Tibial artery (tissue), 4 donors: ENCODE data around the gene ARHGAP15.

ENCODE experiments used
- DNase-seq, 2 donors: peaks; one replicate each; pipeline ENCODE4 v3.0.0-alpha.2; 2019
- H3K27ac ChIP-seq, 2 donors: fragments of 200-600 bp; sonication (generic) in 1 of 2; 1 replicate in 1 of 2; 2 replicates in 1 of 2; pipeline ENCODE4 v1.5.1; 2018 to 2019; ENCODE audit warnings: mild to moderate bottlenecking in 1 of 2
- H3K27me3 ChIP-seq, 2 donors: fragments of 200-600 bp; sonication (generic) in 1 of 2; one replicate each; pipeline versions ENCODE4 v1.5.1 to v1.6.0; 2016 to 2019
- H3K36me3 ChIP-seq, 3 donors: fragments of 200-600 bp; sonication (generic) in 2 of 3; one replicate each; pipeline ENCODE4 v1.5.1; 2016 to 2019; ENCODE audit warnings: mild to moderate bottlenecking in 2 of 3
- H3K4me1 ChIP-seq, 4 donors: fragments of 200-600 bp; sonication (generic) in 2 of 4; 1 replicate in 3 of 4; 2 replicates in 1 of 4; pipeline ENCODE4 v1.5.1; 2016 to 2019
- H3K4me3 ChIP-seq, 2 donors: fragments of 200-600 bp; sonication (generic) in 1 of 2; 1 replicate in 1 of 2; 2 replicates in 1 of 2; pipeline ENCODE4 v1.5.1; 2018 to 2019; ENCODE audit warnings: mild to moderate bottlenecking in 2 of 2
- H3K9me3 ChIP-seq, 3 donors: fragments of 200-600 bp; sonication (generic) in 1 of 3; one replicate each; pipeline ENCODE4 v1.5.1; 2016 to 2019
- intact Hi-C: fragments of 100-400 bp; cut with DNase I; formaldehyde crosslinking; loops from one replicate; pipeline ENCODE4 v1.15.0; 2023; ENCODE audit warnings: low total_unique reads
- TF ChIP-seq, protein P1 (sequence below), 2 experiments: fragments of 200-600 bp in 1 of 2; fragments of 450-650 bp in 1 of 2; IDR thresholded peaks; one replicate each; pipeline ENCODE4 v1.5.1; 2017 to 2019; ENCODE audit warnings: antibody characterized with exemption in 2 of 2, mild to moderate bottlenecking in 1 of 2, moderate library complexity in 1 of 2

Gene ARHGAP15

DNA sequence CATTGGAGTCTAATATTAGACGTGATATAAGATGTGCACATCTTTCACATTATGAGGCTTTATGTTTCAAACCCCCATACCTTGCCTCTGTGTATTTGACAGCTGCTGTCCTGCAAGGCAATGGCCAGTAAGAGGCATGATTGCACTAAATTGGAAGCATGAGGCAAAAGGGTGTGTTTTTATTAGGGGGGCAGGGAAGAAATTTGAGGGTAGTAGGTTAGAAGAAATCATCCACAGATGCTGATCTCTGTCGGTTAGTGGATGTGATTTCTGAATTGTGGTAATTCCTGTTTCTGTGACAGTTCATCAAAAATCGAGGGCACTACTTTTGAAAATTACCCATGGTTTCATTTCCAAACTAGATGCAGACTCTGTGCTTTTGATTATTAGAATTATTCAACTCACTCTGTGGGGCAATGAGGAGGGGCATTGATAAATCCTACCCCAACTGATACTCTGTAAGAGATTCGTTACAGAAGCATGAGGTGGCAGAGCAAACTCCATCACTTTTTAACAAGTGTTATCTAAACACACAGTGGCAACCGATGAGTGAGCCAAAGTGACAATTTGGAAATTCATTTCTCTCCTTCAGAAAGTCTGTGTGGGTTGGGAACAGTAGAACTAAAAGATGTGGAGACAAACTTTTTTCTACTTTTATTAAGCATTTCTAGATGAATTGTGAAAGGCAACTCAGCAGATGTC lies 453.0 kb downstream of the ARHGAP15 start:
- H3K9me3 ChIP-seq = no peaks in the 10 kb centered on the region
- no peak for DNase-seq
- TF ChIP-seq, protein P1, sequence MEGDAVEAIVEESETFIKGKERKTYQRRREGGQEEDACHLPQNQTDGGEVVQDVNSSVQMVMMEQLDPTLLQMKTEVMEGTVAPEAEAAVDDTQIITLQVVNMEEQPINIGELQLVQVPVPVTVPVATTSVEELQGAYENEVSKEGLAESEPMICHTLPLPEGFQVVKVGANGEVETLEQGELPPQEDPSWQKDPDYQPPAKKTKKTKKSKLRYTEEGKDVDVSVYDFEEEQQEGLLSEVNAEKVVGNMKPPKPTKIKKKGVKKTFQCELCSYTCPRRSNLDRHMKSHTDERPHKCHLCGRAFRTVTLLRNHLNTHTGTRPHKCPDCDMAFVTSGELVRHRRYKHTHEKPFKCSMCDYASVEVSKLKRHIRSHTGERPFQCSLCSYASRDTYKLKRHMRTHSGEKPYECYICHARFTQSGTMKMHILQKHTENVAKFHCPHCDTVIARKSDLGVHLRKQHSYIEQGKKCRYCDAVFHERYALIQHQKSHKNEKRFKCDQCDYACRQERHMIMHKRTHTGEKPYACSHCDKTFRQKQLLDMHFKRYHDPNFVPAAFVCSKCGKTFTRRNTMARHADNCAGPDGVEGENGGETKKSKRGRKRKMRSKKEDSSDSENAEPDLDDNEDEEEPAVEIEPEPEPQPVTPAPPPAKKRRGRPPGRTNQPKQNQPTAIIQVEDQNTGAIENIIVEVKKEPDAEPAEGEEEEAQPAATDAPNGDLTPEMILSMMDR (IDR thresholded peaks at IDR 0.05) = no peak
- peaks cover 0 to 4% (median 0%) of the 10 kb centered on the region in 3 donors for H3K36me3 ChIP-seq
- no peaks in the 10 kb centered on the region for H3K27me3 ChIP-seq
- intact Hi-C loops = no loop called here
- H3K4me1 ChIP-seq = peaks cover 0 to 6% (median 0%) of the 10 kb centered on the region in 4 donors
- H3K4me3 ChIP-seq = no peak overlapping the region
- no peak overlapping the region for H3K27ac ChIP-seq

- intact Hi-C loops = no loop called here
Observed at GRCh38 chr2:143584936-143585335, 455.7 kb downstream of the ARHGAP15 start.

GRCh38 chr2:143586119-143586518 lies 456.9 kb downstream of the ARHGAP15 start:
- H3K4me1 ChIP-seq = peaks cover 0 to 4% (median 0%) of the 10 kb centered on the region in 4 donors
- H3K27ac ChIP-seq = no peak overlapping the region
- H3K9me3 ChIP-seq = no peaks in the 10 kb centered on the region
- TF ChIP-seq, protein P1 (IDR thresholded peaks at IDR 0.05) = no peak
- intact Hi-C loops = no loop called here
- H3K36me3 ChIP-seq = peaks cover 0 to 4% (median 0%) of the 10 kb centered on the region in 3 donors
- H3K27me3 ChIP-seq = no peaks in the 10 kb centered on the region
- no peak for DNase-seq
- no peak overlapping the region for H3K4me3 ChIP-seq

More at GRCh38 chr2:143584936-143585335, 455.7 kb downstream of the ARHGAP15 start:
- Histone ChIP-seq H3K27me3 (no peaks in the 10 kb centered on the region), H3K4me3 (no peak overlapping the region), H3K9me3 (no peaks in the 10 kb centered on the region), H3K36me3 (peaks cover 0 to 4% (median 0%) of the 10 kb centered on the region in 3 donors), H3K27ac (no peak overlapping the region), H3K4me1 (peaks cover 0 to 6% (median 0%) of the 10 kb centered on the region in 4 donors)
- no peak for DNase-seq
- TF ChIP-seq, protein P1 (IDR thresholded peaks at IDR 0.05) = no peak

GRCh38 chr2:143588746-143589145 lies 459.5 kb downstream of the ARHGAP15 start:
- no peak overlapping the region for H3K27ac ChIP-seq
- H3K36me3 ChIP-seq = peaks cover 0 to 4% (median 0%) of the 10 kb centered on the region in 3 donors
- no peaks in the 10 kb centered on the region for H3K4me1 ChIP-seq
- DNase-seq = no peak
- H3K9me3 ChIP-seq = no peaks in the 10 kb centered on the region
- H3K4me3 ChIP-seq = no peak overlapping the region
- TF ChIP-seq, protein P1 (IDR thresholded peaks at IDR 0.05) = no peak
- intact Hi-C loops = no loop called here
- H3K27me3 ChIP-seq = no peaks in the 10 kb centered on the region

DNA sequence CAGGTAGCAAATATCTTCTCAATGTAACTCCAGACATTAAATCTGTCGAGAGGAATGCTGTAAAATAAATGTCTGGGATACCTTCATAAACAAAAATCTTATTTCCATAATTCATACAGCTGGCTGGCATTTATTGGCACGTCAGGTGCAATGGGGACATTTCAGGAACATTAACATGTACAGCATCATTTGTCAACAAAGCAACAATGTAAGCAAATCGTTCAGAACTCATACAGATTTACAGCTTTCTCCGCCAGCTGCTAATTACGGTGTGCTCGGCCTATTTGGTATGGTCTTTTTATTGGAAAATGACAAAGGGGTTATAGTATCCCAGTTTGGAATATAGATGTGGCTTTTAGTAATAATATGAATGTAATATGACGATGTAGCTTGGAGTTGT lies 464.9 kb downstream of the ARHGAP15 start:
- H3K27ac ChIP-seq = no peak overlapping the region
- TF ChIP-seq, protein P1 (IDR thresholded peaks at IDR 0.05) = no peak
- no peaks in the 10 kb centered on the region for H3K9me3 ChIP-seq
- no peaks in the 10 kb centered on the region for H3K4me1 ChIP-seq
- DNase-seq = no peak
- H3K36me3 ChIP-seq = no peaks in the 10 kb centered on the region
- no peaks in the 10 kb centered on the region for H3K27me3 ChIP-seq
- H3K4me3 ChIP-seq = no peak overlapping the region
- intact Hi-C loops = no loop called here
